Dedifferentiated amniotic fluid mesenchymal stem cell (primary cell): ENCODE results near the gene BICRA.

Experiments used
- DNase-seq: peaks from one replicate; pipeline ENCODE4 v3.0.0-alpha.2; 2016; ENCODE audit errors: extremely low spot score

BICRA gene

DNA sequence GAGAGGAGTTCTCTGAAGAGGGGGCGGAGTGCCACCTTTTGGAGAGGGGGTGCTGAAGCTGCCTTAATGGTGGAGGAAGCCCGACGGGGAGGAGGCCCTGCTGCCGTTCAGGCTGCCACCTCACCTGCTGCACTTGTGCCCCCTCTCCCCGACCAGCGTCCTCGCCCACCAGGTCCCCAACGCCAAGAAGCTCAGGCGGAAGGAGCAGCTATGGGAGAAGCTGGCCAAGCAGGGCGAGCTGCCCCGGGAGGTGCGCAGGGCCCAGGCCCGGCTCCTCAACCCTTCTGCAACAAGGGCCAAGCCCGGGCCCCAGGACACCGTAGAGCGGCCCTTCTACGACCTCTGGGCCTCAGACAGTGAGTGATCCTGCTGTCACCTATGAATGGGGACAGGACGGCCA is 141.8 kb downstream of the BICRA start:
- DNase-seq = no peak

DNA sequence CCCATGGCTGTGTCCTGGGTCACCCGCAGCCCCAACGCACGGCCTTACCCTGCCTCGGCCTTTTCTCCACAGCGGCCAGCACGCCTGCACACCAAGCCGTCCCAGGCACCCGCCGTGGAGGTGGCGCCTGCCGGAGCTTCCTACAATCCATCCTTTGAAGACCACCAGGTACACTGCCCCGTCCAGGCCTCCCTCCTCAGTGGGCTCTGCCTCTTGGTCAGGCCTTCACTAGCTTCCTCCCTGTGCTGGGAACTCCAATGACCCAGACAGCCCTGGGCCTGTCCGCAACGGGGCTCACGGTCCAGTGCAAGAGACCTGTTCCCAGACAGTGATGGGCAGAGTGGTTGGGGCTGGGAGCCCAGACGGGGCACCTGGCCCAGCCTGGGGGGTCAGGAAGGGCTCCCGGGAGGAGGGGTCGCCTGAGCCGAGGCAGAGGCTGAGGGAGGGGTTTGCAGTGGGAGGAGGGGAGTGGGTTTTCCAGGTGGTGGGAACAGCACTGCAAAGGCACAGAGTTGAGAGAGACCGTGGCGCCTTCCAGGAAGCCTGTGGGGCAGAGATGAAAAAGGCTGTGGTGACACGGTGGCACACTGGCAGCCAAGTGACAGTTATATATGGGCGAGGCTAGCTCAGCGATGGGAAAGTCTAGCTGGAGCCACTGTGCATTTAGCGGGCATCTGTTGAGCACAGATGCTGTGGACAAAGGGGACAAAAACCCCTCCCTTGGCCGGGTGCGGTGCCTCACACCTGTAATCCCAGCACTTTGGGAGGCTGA is 143.7 kb downstream of the BICRA start:
- no peak for DNase-seq
